Kidney tubule cell (primary cell): ENCODE data around the gene DPP4.

Source experiments
- DNase-seq: peaks from one replicate; pipeline ENCODE4 v3.0.0-alpha.2; 2018; ENCODE audit warnings: low spot score

The DPP4 gene

GRCh38 chr2:161988589-161988988 lies 85.4 kb downstream of the DPP4 start:
- peak; percentile 58 for DNase-seq

- DNase-seq, result no peak
Observed at GRCh38 chr2:161987311-161987710, 86.7 kb downstream of the DPP4 start.

- peak; percentile 33 for DNase-seq
Observed at GRCh38 chr2:161983866-161984265, 90.1 kb downstream of the DPP4 start.

- DNase-seq, result no peak
Observed at GRCh38 chr2:161983331-161983651, 90.7 kb downstream of the DPP4 start.

GRCh38 chr2:161982548-161983330 lies 91.3 kb downstream of the DPP4 start:
- DNase-seq, result no peak

GRCh38 chr2:161981679-161982250 lies 92.2 kb downstream of the DPP4 start:
- no peak for DNase-seq

- DNase-seq, result no peak
Observed at GRCh38 chr2:161980976-161981375, 93.0 kb downstream of the DPP4 start.

GRCh38 chr2:161979490-161979889 lies 94.5 kb downstream of the DPP4 start:
- no peak for DNase-seq

GRCh38 chr2:161977926-161978325 lies 96.1 kb downstream of the DPP4 start:
- DNase-seq, result peak; percentile 57

GRCh38 chr2:161976917-161977316 lies 97.1 kb downstream of the DPP4 start:
- DNase-seq, result no peak

- no peak for DNase-seq
Observed at GRCh38 chr2:161976295-161976694, 97.7 kb downstream of the DPP4 start.

- no peak for DNase-seq
Observed at GRCh38 chr2:161975813-161976160, 98.2 kb downstream of the DPP4 start.

- peak; percentile 28 for DNase-seq
Observed at GRCh38 chr2:161975062-161975812, 98.8 kb downstream of the DPP4 start.

GRCh38 chr2:161974461-161974860 lies 99.6 kb downstream of the DPP4 start:
- no peak for DNase-seq

GRCh38 chr2:161972866-161973265 lies 101.1 kb downstream of the DPP4 start:
- no peak for DNase-seq

- no peak for DNase-seq
Observed at GRCh38 chr2:161972232-161972631, 101.8 kb downstream of the DPP4 start.

GRCh38 chr2:161971551-161971950 lies 102.5 kb downstream of the DPP4 start:
- DNase-seq, result no peak

- DNase-seq, result no peak
Observed at GRCh38 chr2:161969159-161969558, 104.9 kb downstream of the DPP4 start.

- no peak for DNase-seq
Observed at GRCh38 chr2:161965994-161966393, 108.0 kb downstream of the DPP4 start.

GRCh38 chr2:161964160-161964559 lies 109.9 kb downstream of the DPP4 start:
- DNase-seq, result no peak

GRCh38 chr2:161962160-161962559 lies 111.9 kb downstream of the DPP4 start:
- DNase-seq, result no peak

- no peak for DNase-seq
Observed at GRCh38 chr2:161961061-161961460, 113.0 kb downstream of the DPP4 start.

- DNase-seq, result no peak
Observed at GRCh38 chr2:161956738-161957137, 117.3 kb downstream of the DPP4 start.
